Spinal cord (tissue), 10 donors: ENCODE data around the gene HRH3. TPM values are rescaled to one million over a fixed set of nuclear protein-coding genes. Genes with fewer than 3 reads are reported as not detected.
A peak's percentile ranks its signal among the peaks of the same experiment; 100 is the strongest.

Experiments
- DNase-seq, 6 donors: peaks; one replicate each; pipeline versions ENCODE4 v3.0.0 to v3.0.0-alpha.2; 2013 to 2015; ENCODE audit warnings: low spot score in 6 of 6, low read depth in 4 of 6
- H3K27ac ChIP-seq: one replicate; pipeline ENCODE4 v1.5.1; 2013; ENCODE audit warnings: low read depth, low read length, control low read depth
- H3K27me3 ChIP-seq: one replicate; pipeline ENCODE4 v1.6.1; 2013; ENCODE audit warnings: low read length; ENCODE audit not compliant: control insufficient read depth, insufficient read depth
- H3K36me3 ChIP-seq: one replicate; pipeline ENCODE4 v1.6.1; 2013; ENCODE audit warnings: low read length; ENCODE audit not compliant: control insufficient read depth, insufficient read depth
- H3K4me1 ChIP-seq: one replicate; pipeline ENCODE4 v1.6.1; 2013; ENCODE audit warnings: low read length; ENCODE audit not compliant: control insufficient read depth, insufficient read depth
- H3K4me3 ChIP-seq: one replicate; pipeline ENCODE4 v1.5.1; 2013; ENCODE audit warnings: low read depth, low read length, control low read depth
- H3K9me3 ChIP-seq: one replicate; pipeline ENCODE4 v1.6.1; 2013; ENCODE audit warnings: low read length; ENCODE audit not compliant: control insufficient read depth, insufficient read depth
- WGBS: methylation state at CpG from one replicate; pipeline ENCODE4 v1.1.5; 2013; ENCODE audit warnings: missing lambda C conversion rate; ENCODE audit not compliant: insufficient coverage; 5-methylcytosine and 5-hydroxymethylcytosine counted together
- polyA plus RNA-seq, 2 donors: library from polyadenylated mRNA; unstranded; fragments of 120-200 nt; gene quantifications; one replicate each; pipeline ENCODE4 v1.2.1, GENCODE V29; 2013; ENCODE audit not compliant: insufficient read length in 2 of 2
- total RNA-seq, 2 donors: library from RNA; depleted of rRNA in 1 of 2; stranded (reverse); fragments of 120-200 nt in 1 of 2; fragments of >200 nt in 1 of 2; gene quantifications; one replicate each; pipeline versions ENCODE4 v1.2.3 to v1.2.4, GENCODE V29; 2013 to 2014
- donor health status: healthy.

Gene HRH3
- total and polyA plus RNA-seq, 4 donors, result 0.66 to 10.6 (median 5.9) TPM

DNA sequence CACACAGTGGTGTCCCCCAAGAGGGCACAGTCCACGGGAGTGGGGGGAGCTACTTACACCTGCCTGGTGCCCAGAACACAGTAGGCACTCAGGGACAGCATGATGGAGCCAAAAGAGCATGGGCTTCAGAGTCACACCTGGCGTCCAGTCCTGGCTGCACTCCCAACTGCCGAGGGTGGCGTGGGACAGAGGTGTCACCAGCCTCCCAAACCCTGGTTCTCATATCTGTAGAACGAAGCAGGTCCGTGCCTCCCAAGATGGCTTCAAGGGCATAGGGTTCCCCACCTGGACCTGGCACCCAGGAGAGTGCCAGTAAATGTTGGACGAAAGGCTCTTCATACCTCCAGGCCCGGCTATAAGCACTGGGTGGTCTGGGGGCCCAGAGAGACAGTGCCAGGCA, 8.9 kb downstream of the HRH3 start:
- Histone ChIP-seq H3K4me1 (peaks cover 34% of the 10 kb centered on the region), H3K27me3 (no peaks in the 10 kb centered on the region), H3K27ac (no peak overlapping the region), H3K9me3 (no peaks in the 10 kb centered on the region), H3K36me3 (peaks cover 37% of the 10 kb centered on the region), H3K4me3 (no peak overlapping the region)
- DNase-seq, result no peak
- 83% methylated on average over 8 of the region's 8 CpGs for WGBS

- Histone ChIP-seq H3K27ac (no peak overlapping the region), H3K9me3 (no peaks in the 10 kb centered on the region), H3K4me1 (peaks cover 34% of the 10 kb centered on the region), H3K36me3 (peaks cover 37% of the 10 kb centered on the region), H3K4me3 (no peak overlapping the region), H3K27me3 (no peaks in the 10 kb centered on the region)
- WGBS, result 49% methylated on average over 21 of the region's 21 CpGs
- DNase-seq, result peak in 1 of 6 donors; percentile 23
These were observed 9.6 kb downstream of the HRH3 start for GRCh38 chr20:62210496-62210855.

GRCh38 chr20:62209850-62210495, 10.1 kb downstream of the HRH3 start:
- Histone ChIP-seq H3K4me1 (peaks cover 34% of the 10 kb centered on the region), H3K27me3 (no peaks in the 10 kb centered on the region), H3K27ac (no peak overlapping the region), H3K4me3 (no peak overlapping the region), H3K9me3 (no peaks in the 10 kb centered on the region), H3K36me3 (peaks cover 38% of the 10 kb centered on the region)
- WGBS, result 71% methylated on average over 13 of the region's 17 CpGs
- no peak for DNase-seq

GRCh38 chr20:62208795-62209755, 11.0 kb downstream of the HRH3 start:
- H3K27ac ChIP-seq, result no peak overlapping the region
- H3K4me1 ChIP-seq, result peaks cover 34% of the 10 kb centered on the region
- H3K9me3 ChIP-seq, result no peaks in the 10 kb centered on the region
- 57% methylated on average over 24 of the region's 27 CpGs for WGBS
- DNase-seq, result no peak
- H3K27me3 ChIP-seq, result no peaks in the 10 kb centered on the region
- peaks cover 39% of the 10 kb centered on the region for H3K36me3 ChIP-seq
- H3K4me3 ChIP-seq, result no peak overlapping the region

DNA sequence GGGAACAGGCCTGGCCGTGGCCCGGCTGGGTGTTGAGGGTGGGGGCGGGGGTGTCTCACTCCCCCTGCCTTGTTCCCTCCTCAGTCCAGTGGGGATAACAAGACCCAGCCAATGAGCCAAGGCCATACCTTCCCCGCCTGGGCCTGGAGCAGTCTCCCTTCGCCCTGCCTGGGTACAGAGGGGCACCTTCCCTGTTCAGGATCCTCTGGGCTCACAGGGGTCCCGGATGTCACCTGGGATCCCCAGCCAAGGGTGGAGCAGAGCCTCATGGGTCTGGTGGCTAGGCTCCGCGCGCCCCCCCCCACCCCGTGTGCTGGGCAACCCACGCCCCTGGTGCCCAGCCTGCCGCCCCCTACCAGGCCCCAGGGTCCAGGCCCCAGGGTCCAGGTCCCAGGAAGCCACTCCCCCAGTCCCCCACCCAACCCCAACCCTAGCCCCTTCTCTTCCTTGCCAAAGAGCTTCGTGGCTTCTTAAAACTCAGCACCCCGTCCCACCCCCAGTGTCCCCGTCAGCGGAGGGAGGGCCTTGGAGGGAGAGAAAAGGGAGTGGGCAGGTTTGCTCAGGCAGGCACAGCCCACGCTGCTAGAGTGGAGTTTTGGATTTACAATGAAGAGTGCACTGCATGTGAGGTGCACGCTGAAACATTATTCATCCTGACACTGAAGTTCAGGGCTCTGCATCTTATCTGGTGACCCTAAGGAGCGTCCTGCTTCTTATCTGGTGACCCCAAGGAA, 11.8 kb downstream of the HRH3 start:
- Histone ChIP-seq H3K4me1 (peaks cover 34% of the 10 kb centered on the region), H3K36me3 (peaks cover 44% of the 10 kb centered on the region), H3K9me3 (no peaks in the 10 kb centered on the region), H3K27ac (no peak overlapping the region), H3K27me3 (no peaks in the 10 kb centered on the region), H3K4me3 (no peak overlapping the region)
- 85% methylated on average over 7 of the region's 19 CpGs for WGBS
- DNase-seq, result no peak

- WGBS, result 81% methylated on average over 16 of the region's 17 CpGs
- Histone ChIP-seq H3K4me3 (no peak overlapping the region), H3K36me3 (peaks cover 60% of the 10 kb centered on the region), H3K9me3 (no peaks in the 10 kb centered on the region), H3K4me1 (peaks cover 21% of the 10 kb centered on the region), H3K27me3 (no peaks in the 10 kb centered on the region), H3K27ac (no peak overlapping the region)
- DNase-seq, result no peak
These were observed 13.7 kb downstream of the HRH3 start for GRCh38 chr20:62206388-62206775.

DNA sequence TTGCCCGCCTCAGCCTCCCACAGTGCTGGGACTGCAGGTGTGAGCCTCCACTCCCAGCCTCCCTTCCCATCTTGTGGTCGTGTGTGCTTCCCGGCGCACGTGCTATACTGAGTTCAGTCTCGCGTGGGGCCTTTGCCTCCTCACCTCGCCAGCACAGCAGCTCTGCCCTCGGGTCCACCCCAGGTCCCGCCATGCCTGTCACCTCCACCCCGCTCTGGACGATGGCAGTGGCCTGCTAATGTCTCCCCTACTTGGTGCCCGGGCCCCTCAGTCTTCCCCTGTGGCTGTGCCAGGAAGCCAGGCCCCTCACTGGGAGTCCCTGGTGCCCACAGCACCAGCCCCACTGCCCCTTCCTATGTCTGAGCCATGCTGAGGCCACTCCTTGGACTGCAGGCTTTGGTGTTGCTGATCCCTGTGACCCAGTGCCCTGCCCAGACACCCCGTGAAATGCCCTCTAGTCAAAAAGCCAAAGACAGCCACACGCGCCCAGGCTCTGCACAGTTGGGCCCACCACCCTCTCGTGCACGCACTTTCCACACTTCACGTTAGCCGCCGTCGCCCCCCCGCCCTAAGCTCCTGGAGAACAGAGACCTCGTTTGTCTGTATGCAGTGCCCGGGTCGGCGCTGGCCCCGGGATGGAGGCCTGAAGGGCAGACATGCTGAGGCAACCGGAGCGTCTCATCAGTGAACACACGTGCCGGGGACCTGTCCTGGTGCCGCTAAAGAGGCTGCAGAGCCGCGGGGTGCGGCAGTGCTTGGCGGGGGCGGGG, 14.3 kb downstream of the HRH3 start:
- Histone ChIP-seq H3K9me3 (no peaks in the 10 kb centered on the region), H3K4me1 (peaks cover 15% of the 10 kb centered on the region), H3K27ac (no peak overlapping the region), H3K4me3 (no peak overlapping the region), H3K27me3 (no peaks in the 10 kb centered on the region), H3K36me3 (peaks cover 66% of the 10 kb centered on the region)
- no peak for DNase-seq
- WGBS, result 88% methylated on average over 36 of the region's 38 CpGs

- no peaks in the 10 kb centered on the region for H3K9me3 ChIP-seq
- H3K4me3 ChIP-seq, result no peak overlapping the region
- peaks cover 7% of the 10 kb centered on the region for H3K4me1 ChIP-seq
- no peaks in the 10 kb centered on the region for H3K27me3 ChIP-seq
- H3K36me3 ChIP-seq, result peaks cover 81% of the 10 kb centered on the region
- WGBS, result 79% methylated on average over 15 of the region's 22 CpGs
- H3K27ac ChIP-seq, result no peak overlapping the region
- no peak for DNase-seq
These were observed 16.6 kb downstream of the HRH3 start for GRCh38 chr20:62203378-62204030.
